OCI-LY1 (cell line): ENCODE measurements around the gene VARS1.
A peak's percentile ranks its signal among the peaks of the same experiment; 100 is the strongest.
"Not testable (repeated sequence)": the region's sequence is repeated elsewhere in the genome, so short reads cannot be mapped to it uniquely, and the experiment has no call there.

ENCODE experiments used
- H2AFZ ChIP-seq: fragments of 200-600 bp; sonication (generic), shearing (Covaris generic); 2 replicates; pipeline ENCODE4 v1.6.0; 2014; ENCODE audit warnings: antibody characterized with exemption, mild to moderate bottlenecking, low read length
- H3F3A ChIP-seq: fragments of 200-600 bp; sonication (generic), shearing (Covaris generic); 2 replicates; pipeline ENCODE4 v1.6.0; 2014; ENCODE audit warnings: mild to moderate bottlenecking, antibody characterized with exemption, low read length, moderate library complexity; ENCODE audit not compliant: insufficient read depth
- H3K27ac ChIP-seq: fragments of 200-600 bp; sonication (generic); 2 replicates; pipeline ENCODE4 v1.5.1; 2014; ENCODE audit warnings: low read length, mixed run types, mild to moderate bottlenecking, low read depth; ENCODE audit not compliant: poor library complexity, severe bottlenecking
- H3K27me3 ChIP-seq: fragments of 200-600 bp; sonication (generic); 2 replicates; pipeline ENCODE4 v1.6.0; 2014; ENCODE audit warnings: antibody characterized with exemption, mild to moderate bottlenecking, low read length, moderate library complexity; ENCODE audit not compliant: insufficient read depth
- H3K36me3 ChIP-seq: fragments of 200-600 bp; sonication (generic); 2 replicates; pipeline ENCODE4 v1.6.1; 2014; ENCODE audit warnings: mild to moderate bottlenecking, antibody characterized with exemption, low read length, moderate library complexity, mixed read lengths; ENCODE audit not compliant: insufficient read depth
- H3K4me1 ChIP-seq: fragments of 200-600 bp; sonication (generic); 2 replicates; pipeline ENCODE4 v1.5.1; 2014; ENCODE audit warnings: mild to moderate bottlenecking, low read length, moderate library complexity; ENCODE audit not compliant: insufficient read depth, severe bottlenecking
- H3K4me2 ChIP-seq: fragments of 200-600 bp; sonication (generic), shearing (Covaris generic); 2 replicates; pipeline ENCODE4 v1.6.1; 2014; ENCODE audit warnings: low read length
- H3K4me3 ChIP-seq: fragments of 200-600 bp; sonication (generic); 2 replicates; pipeline ENCODE4 v1.5.1; 2014; ENCODE audit warnings: low read length, low read depth, mild to moderate bottlenecking, mixed read lengths; ENCODE audit not compliant: poor library complexity, severe bottlenecking
- H3K79me2 ChIP-seq: fragments of 200-600 bp; shearing (Covaris generic); 2 replicates; pipeline ENCODE4 v1.6.1; 2016; ENCODE audit warnings: mixed run types, low read length, mixed read lengths; ENCODE audit not compliant: insufficient read depth
- H3K9ac ChIP-seq: fragments of 200-600 bp; sonication (generic), shearing (Covaris generic); 2 replicates; pipeline ENCODE4 v1.6.1; 2014; ENCODE audit warnings: mild to moderate bottlenecking, low read length, mixed read lengths
- H3K9me2 ChIP-seq: fragments of 200-600 bp; sonication (generic), shearing (Covaris generic); 2 replicates; pipeline ENCODE4 v1.6.1; 2014; ENCODE audit warnings: low read depth, mild to moderate bottlenecking, low read length, mixed read lengths
- H3K9me3 ChIP-seq: fragments of 200-600 bp; shearing (Covaris generic); 2 replicates; pipeline ENCODE4 v1.6.1; 2014; ENCODE audit warnings: low read length, mixed read lengths
- H4K20me1 ChIP-seq: fragments of 200-600 bp; sonication (generic), shearing (Covaris generic); 2 replicates; pipeline ENCODE4 v1.6.0; 2016; ENCODE audit warnings: mild to moderate bottlenecking, low read length; ENCODE audit not compliant: insufficient read depth
- CTCF ChIP-seq: fragments of 200-600 bp; sonication (generic), shearing (Covaris generic); IDR thresholded peaks from 2 replicates; pipeline ENCODE4 v1.5.1; 2017; ENCODE audit warnings: mild to moderate bottlenecking, antibody characterized with exemption, low read length, moderate library complexity, mixed read lengths
- EZH2 ChIP-seq: fragments of 200-600 bp; sonication (generic), shearing (Covaris generic); IDR thresholded peaks from 2 replicates; pipeline ENCODE4 v1.8.0; 2017; ENCODE audit warnings: borderline replicate concordance, mixed run types, mild to moderate bottlenecking, antibody characterized with exemption, low read length, moderate library complexity, mixed read lengths

Gene VARS1

GRCh38 chr6:31838968-31839367 lies 43.4 kb upstream of the VARS1 start:
- Histone ChIP-seq H3K9ac (no peak overlapping the region), H3K4me3 (peak overlapping the region; percentile 96), H2AFZ (no peak overlapping the region), H3K4me2 (0 out of 2 replicates have a peak overlapping the region, but pooled peaks have one; percentile 15), H3K27ac (no peak overlapping the region), H4K20me1 (no peaks in the 10 kb centered on the region), H3K79me2 (peaks cover 32% of the 10 kb centered on the region), H3K9me2 (no peaks in the 10 kb centered on the region), H3K4me1 (peaks cover 40% of the 10 kb centered on the region), H3K9me3 (no peaks in the 10 kb centered on the region), H3K36me3 (peaks cover 66% of the 10 kb centered on the region), H3K27me3 (no peaks in the 10 kb centered on the region), H3F3A (peaks cover 18% of the 10 kb centered on the region)
- TF ChIP-seq EZH2 (no peak), CTCF (no peak)

- Histone ChIP-seq H3K4me3 (peak overlapping the region; percentile 96), H3K9ac (peak overlapping the region; percentile 7; the same call in 1 of the 2 replicates), H3F3A (peaks cover 19% of the 10 kb centered on the region), H3K4me2 (peak overlapping the region; percentile 95), H3K4me1 (peaks cover 49% of the 10 kb centered on the region), H3K36me3 (peaks cover 66% of the 10 kb centered on the region), H3K79me2 (peaks cover 32% of the 10 kb centered on the region)
- not testable (repeated sequence) for H4K20me1 ChIP-seq, H3K27ac ChIP-seq, H2AFZ ChIP-seq, H3K27me3 ChIP-seq, H3K9me2 ChIP-seq, H3K9me3 ChIP-seq
These were observed 42.6 kb upstream of the VARS1 start for GRCh38 chr6:31838114-31838553.

- TF ChIP-seq EZH2 = no peak
- no peak for TF ChIP-seq CTCF
- Histone ChIP-seq H3K9me3 (no peaks in the 10 kb centered on the region), H3K27ac (peak overlapping the region; percentile 97), H3K27me3 (no peaks in the 10 kb centered on the region), H3K4me3 (peak overlapping the region; percentile 96), H2AFZ (no peak overlapping the region), H3K4me1 (peaks cover 55% of the 10 kb centered on the region), H3K9me2 (no peaks in the 10 kb centered on the region), H3K4me2 (peak overlapping the region; percentile 95), H3K9ac (peak overlapping the region; percentile 99), H4K20me1 (no peaks in the 10 kb centered on the region), H3F3A (peaks cover 24% of the 10 kb centered on the region), H3K79me2 (peaks cover 32% of the 10 kb centered on the region), H3K36me3 (peaks cover 66% of the 10 kb centered on the region)
These were observed 42.0 kb upstream of the VARS1 start for GRCh38 chr6:31837369-31838113.
